Small intestine (tissue), 16 donors: ENCODE measurements around the gene SLC2A9. TPM values are rescaled to one million over a fixed set of nuclear protein-coding genes. Genes with fewer than 3 reads are reported as not detected.

Experiments
- DNase-seq, 2 donors: peaks; one replicate each; pipeline versions ENCODE4 v3.0.0 to v3.0.0-alpha.2; 2013
- FAIRE-seq: peaks from 2 replicates; lab custom pipeline; 2012; peaks lifted over from hg19 to GRCh38; lab: Jason Lieb, UNC
- H3K27ac ChIP-seq, 3 donors: one replicate each; pipeline ENCODE4 v1.5.1; 2013; ENCODE audit warnings: low read length in 2 of 3, mild to moderate bottlenecking in 2 of 3, control low read depth in 1 of 3, inconsistent platforms in 1 of 3, low read depth in 1 of 3, moderate library complexity in 1 of 3
- H3K27me3 ChIP-seq, 3 donors: one replicate each; pipeline ENCODE4 v1.6.1; 2013; ENCODE audit warnings: low read length in 3 of 3, inconsistent platforms in 1 of 3; ENCODE audit not compliant: control insufficient read depth in 3 of 3, insufficient read depth in 3 of 3
- H3K36me3 ChIP-seq, 3 donors: one replicate each; pipeline ENCODE4 v1.6.1; 2013; ENCODE audit warnings: low read length in 3 of 3, inconsistent platforms in 1 of 3, low read depth in 1 of 3, mild to moderate bottlenecking in 1 of 3, moderate library complexity in 1 of 3; ENCODE audit not compliant: control insufficient read depth in 3 of 3, insufficient read depth in 2 of 3
- H3K4me1 ChIP-seq, 3 donors: one replicate each; pipeline ENCODE4 v1.6.1; 2013; ENCODE audit warnings: low read length in 2 of 3, inconsistent platforms in 1 of 3, low read depth in 1 of 3, mild to moderate bottlenecking in 1 of 3, moderate library complexity in 1 of 3; ENCODE audit not compliant: control insufficient read depth in 3 of 3, insufficient read depth in 2 of 3
- H3K4me3 ChIP-seq, 3 donors: one replicate each; pipeline ENCODE4 v1.5.1; 2013; ENCODE audit warnings: low read length in 3 of 3, control low read depth in 1 of 3, inconsistent platforms in 1 of 3, low read depth in 1 of 3, mild to moderate bottlenecking in 1 of 3, moderate library complexity in 1 of 3
- H3K9me3 ChIP-seq, 2 donors: one replicate each; pipeline ENCODE4 v1.6.1; 2013; ENCODE audit warnings: low read depth in 1 of 2, low read length in 1 of 2; ENCODE audit not compliant: control insufficient read depth in 2 of 2, insufficient read depth in 1 of 2
- WGBS, 3 donors: extraction: QIAGEN DNeasy Blood & Tissue Kit; methylation state at CpG; one replicate each; pipeline ENCODE4 v1.1.7; 2013; 5-methylcytosine and 5-hydroxymethylcytosine counted together
- long read RNA-seq, 10 donors: transcript quantifications; one replicate each; lab custom pipeline, GENCODE V29; 2026
- polyA plus RNA-seq, 4 donors: library from polyadenylated mRNA; stranded (reverse) in 3 of 4; unstranded in 1 of 4; fragments of 200-250 nt in 3 of 4; fragments of 120-200 nt in 1 of 4; gene quantifications; one replicate each; pipeline versions ENCODE4 v1.2.1 to v1.2.3, GENCODE V29; 2013
- donor health status: healthy with polysubstance abuse.
- donor health status: control.
- donor health status: control.
- donor health status: Bipolar disorder and iron deficiency.
- donor health status: healthy.

Gene SLC2A9
- polyA plus RNA-seq, result 10 to 100 TPM in 3 of 4 donors, 1 to 10 TPM in 1; 7.4 to 34.4 (median 12.3) TPM
- long read RNA-seq, donor 1, transcript SLC2A9-201 (12 exons, 1,850 nt), result major isoform, 7 of 13 reads
- long read RNA-seq, donor 1, partial matches to known transcripts, result 6 of 13 reads
- long read RNA-seq, donor 1, other reads (novel, unspliced or antisense), result 0 of 13 reads
- long read RNA-seq, donor 2, result 0 reads
- long read RNA-seq, donor 3, partial matches to known transcripts, result 0 of 2 reads
- long read RNA-seq, donor 3, other reads (novel, unspliced or antisense), result 0 of 2 reads
- long read RNA-seq, donor 4, result 0 reads
- long read RNA-seq, donor 5, result 0 reads
- long read RNA-seq, donor 6, partial matches to known transcripts, result 0 of 2 reads
- long read RNA-seq, donor 6, other reads (novel, unspliced or antisense), result 0 of 2 reads
- long read RNA-seq, donor 7, result 0 reads
- long read RNA-seq, donor 8, result 0 reads
- long read RNA-seq, donor 9, partial matches to known transcripts, result 0 of 1 reads
- long read RNA-seq, donor 9, other reads (novel, unspliced or antisense), result 0 of 1 reads
- long read RNA-seq, donor 10, partial matches to known transcripts, result 0 of 2 reads
- long read RNA-seq, donor 10, other reads (novel, unspliced or antisense), result 0 of 2 reads

DNA sequence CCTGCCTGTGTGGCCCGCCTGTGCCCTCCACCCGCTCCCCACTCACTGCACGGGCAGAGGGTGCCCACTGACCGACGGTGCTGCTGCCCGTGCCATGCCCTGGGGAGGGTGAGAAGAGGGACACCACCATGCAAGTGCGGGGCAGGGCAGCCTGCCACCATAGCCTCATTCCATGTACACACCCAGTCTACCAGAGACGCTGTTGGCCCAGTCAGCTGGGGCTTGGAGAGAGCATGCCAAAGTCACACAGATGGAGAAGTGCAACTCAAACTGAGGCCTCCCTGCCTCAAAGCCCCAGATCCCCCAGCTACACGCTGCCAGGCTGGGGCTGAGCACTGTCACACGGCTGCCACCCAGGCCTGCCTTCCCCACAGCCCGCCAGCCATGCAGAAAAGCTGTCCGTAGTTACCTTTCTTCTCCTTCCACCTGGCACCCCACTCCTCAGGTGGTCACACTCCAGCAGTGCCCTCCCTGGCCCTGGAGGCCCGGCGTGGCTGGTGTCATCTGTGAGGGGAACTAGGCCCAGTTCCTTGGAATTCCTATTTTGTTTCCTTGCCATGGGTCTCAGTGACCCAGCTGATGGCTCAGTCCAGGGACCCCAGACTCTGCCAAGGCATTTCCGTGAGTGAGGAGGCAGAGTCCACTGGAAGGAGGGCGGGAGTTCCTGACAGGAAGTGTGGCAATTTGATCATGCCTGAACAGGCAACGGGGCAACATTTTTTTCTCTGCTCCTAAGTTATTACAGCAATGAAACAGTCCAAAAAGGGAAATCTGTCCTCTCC lies at the start of gene SLC2A9:
SLC2A9 (minus strand) TSS at position 627 of the 782 bp plus-strand sequence; CDS start at position 559, 68 bp downstream.
- H3K4me3 ChIP-seq, result peak within 1 kb of the TSS in 2 of 3 donors; percentile 63 to 66
- no peak for FAIRE-seq
- peaks cover 0 to 29% (median 0%) of the 10 kb centered on the region in 3 donors for H3K4me1 ChIP-seq
- peak within 1 kb of the TSS; percentile 66 to 88 (median 82) for H3K27ac ChIP-seq
- peaks cover 0 to 5% (median 0%) of the 10 kb centered on the region in 3 donors for H3K36me3 ChIP-seq
- 29 to 56% (median 46%) methylated on average over 16 to 17 of the region's 17 CpGs for WGBS, 3 donors
- DNase-seq, result peak; percentile 80 to 84
- H3K27me3 ChIP-seq, result no peaks in the 10 kb centered on the region
- no peaks in the 10 kb centered on the region for H3K9me3 ChIP-seq

GRCh38 chr4:10069075-10069642 lies 47.9 kb upstream of the SLC2A9 start:
- DNase-seq, result no peak

GRCh38 chr4:10066670-10067651 lies 45.7 kb upstream of the SLC2A9 start:
- 93 to 96% (median 94%) methylated on average over 15 of the region's 15 CpGs for WGBS, 3 donors
- Histone ChIP-seq H3K4me3 (no peak overlapping the region), H3K27ac (no peak overlapping the region), H3K4me1 (no peaks in the 10 kb centered on the region), H3K27me3 (no peaks in the 10 kb centered on the region), H3K36me3 (peaks cover 0 to 30% (median 10%) of the 10 kb centered on the region in 3 donors), H3K9me3 (no peaks in the 10 kb centered on the region)
- DNase-seq (no peak), FAIRE-seq (no peak)

More at GRCh38 chr4:10069075-10069642, 47.9 kb upstream of the SLC2A9 start:
- H3K27me3 ChIP-seq, result no peaks in the 10 kb centered on the region
- H3K4me1 ChIP-seq, result no peaks in the 10 kb centered on the region
- 91 to 98% (median 92%) methylated on average over 12 of the region's 12 CpGs for WGBS, 3 donors
- H3K27ac ChIP-seq, result no peak overlapping the region
- H3K9me3 ChIP-seq, result no peaks in the 10 kb centered on the region
- FAIRE-seq, result no peak
- H3K4me3 ChIP-seq, result no peak overlapping the region
- H3K36me3 ChIP-seq, result peaks cover 0 to 32% (median 12%) of the 10 kb centered on the region in 3 donors

- no peaks in the 10 kb centered on the region for H3K27me3 ChIP-seq
- DNase-seq (no peak), FAIRE-seq (no peak)
- no peak overlapping the region for H3K4me3 ChIP-seq
- 49 to 73% (median 69%) methylated on average over 2 of the region's 2 CpGs for WGBS, 3 donors
- peaks cover 0 to 30% (median 10%) of the 10 kb centered on the region in 3 donors for H3K36me3 ChIP-seq
- no peaks in the 10 kb centered on the region for H3K4me1 ChIP-seq
- H3K27ac ChIP-seq, result no peak overlapping the region
- no peaks in the 10 kb centered on the region for H3K9me3 ChIP-seq
Observed at GRCh38 chr4:10066206-10066605, 44.9 kb upstream of the SLC2A9 start.

- H3K4me1 ChIP-seq, result no peaks in the 10 kb centered on the region
- no peaks in the 10 kb centered on the region for H3K27me3 ChIP-seq
- no peak for FAIRE-seq
- DNase-seq, result peak in 1 of 2 donors; percentile 53
- peak overlapping the region in 1 of 3 donors; percentile 40 for H3K27ac ChIP-seq
- peaks cover 0 to 20% (median 6%) of the 10 kb centered on the region in 3 donors for H3K36me3 ChIP-seq
- WGBS, 3 donors, result 62 to 80% (median 76%) methylated on average over 9 of the region's 9 CpGs
- H3K4me3 ChIP-seq, result no peak overlapping the region
- peaks cover 0 to 3% of the 10 kb centered on the region in 2 donors for H3K9me3 ChIP-seq
Observed at GRCh38 chr4:10063544-10064300, 42.4 kb upstream of the SLC2A9 start.

DNA sequence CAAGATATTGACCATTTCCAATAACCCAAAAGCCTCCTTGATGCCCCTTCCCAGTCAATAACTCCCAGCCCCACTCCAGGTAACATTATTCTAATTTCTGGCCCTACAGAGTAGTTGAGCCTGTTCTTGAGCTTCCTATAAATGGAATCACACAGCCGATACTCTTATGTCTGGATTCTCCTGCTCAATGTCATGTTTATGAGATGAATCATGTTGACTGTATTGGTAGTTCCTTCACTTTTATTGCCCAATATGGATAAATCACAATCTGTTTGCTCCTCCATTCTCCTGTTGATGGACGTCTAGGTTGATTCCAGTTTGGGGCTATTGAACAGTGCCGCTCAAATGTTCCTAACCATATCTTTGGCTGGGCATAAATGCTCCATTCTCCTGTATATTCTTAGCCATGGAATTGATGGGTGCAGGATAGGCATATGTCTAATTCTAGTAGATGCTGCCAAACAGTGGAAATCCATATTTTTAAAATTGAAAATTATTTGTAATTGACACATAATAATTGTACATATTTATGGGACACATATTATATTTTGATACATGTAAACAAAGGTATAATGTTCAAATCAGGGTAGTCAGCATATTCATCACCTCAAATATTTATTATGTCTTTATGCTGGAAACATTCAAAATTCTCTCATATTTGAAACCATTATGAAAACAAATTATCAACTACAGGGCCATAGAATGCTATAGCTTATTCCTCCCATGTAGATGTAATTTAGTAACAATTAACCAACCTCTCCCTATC lies 40.5 kb upstream of the SLC2A9 start:
- DNase-seq (no peak), FAIRE-seq (no peak)
- Histone ChIP-seq H3K27me3 (no peaks in the 10 kb centered on the region), H3K9me3 (peaks cover 0 to 5% of the 10 kb centered on the region in 2 donors), H3K36me3 (peaks cover 0 to 11% (median 2%) of the 10 kb centered on the region in 3 donors), H3K4me1 (no peaks in the 10 kb centered on the region), H3K27ac (no peak overlapping the region), H3K4me3 (no peak overlapping the region)
- WGBS, 3 donors, result 87 to 90% (median 90%) methylated on average over 3 of the region's 3 CpGs
